Calu3 (cell line): ENCODE data around the gene UGT1A1. TPM values are rescaled to one million over a fixed set of nuclear protein-coding genes. Genes with fewer than 3 reads are reported as not detected.

Experiments
- BruUV-seq: library from RNA; stranded (reverse); fragments of 400-500 nt; replicated peaks from 2 replicates; lab custom pipeline; 2021; lab: Mats Ljungman, UMichigan
- CTCF ChIA-PET: fragments of 300-600 bp; sonication (Branson Sonifier 250); formaldehyde crosslinking; loops from one replicate; lab custom pipeline; 2022; ENCODE audit warnings: antibody characterized with exemption; lab: Charles Lee
- DNase-seq: peaks from one replicate; pipeline ENCODE4 v3.0.0; 2022
- H3K27ac Mint-ChIP-seq: one replicate; pipeline ENCODE4 v1.8.0; 2022; ENCODE audit warnings: mixed read lengths; ENCODE audit not compliant: unreplicated experiment
- H3K27me3 Mint-ChIP-seq: one replicate; pipeline ENCODE4 v1.8.0; 2022; ENCODE audit warnings: mixed read lengths; ENCODE audit not compliant: unreplicated experiment
- H3K36me3 Mint-ChIP-seq: one replicate; pipeline ENCODE4 v1.8.0; 2022; ENCODE audit warnings: mild to moderate bottlenecking, moderate library complexity, mixed read lengths; ENCODE audit not compliant: insufficient read depth, unreplicated experiment
- H3K4me1 Mint-ChIP-seq: one replicate; pipeline ENCODE4 v1.8.0; 2022; ENCODE audit warnings: mild to moderate bottlenecking, low read depth, mixed read lengths; ENCODE audit not compliant: unreplicated experiment
- H3K4me3 Mint-ChIP-seq: one replicate; pipeline ENCODE4 v1.8.0; 2022; ENCODE audit warnings: mild to moderate bottlenecking, low read depth, moderate library complexity, mixed read lengths; ENCODE audit not compliant: unreplicated experiment
- H3K9me3 Mint-ChIP-seq: one replicate; pipeline ENCODE4 v1.8.0; 2022; ENCODE audit warnings: low read depth, mixed read lengths; ENCODE audit not compliant: unreplicated experiment
- intact Hi-C: fragments of 100-400 bp; cut with micrococcal nuclease; formaldehyde crosslinking; loops from one replicate; pipeline ENCODE4 v1.10.0; 2022; ENCODE audit not compliant: unreplicated experiment
- total RNA-seq: library from RNA; stranded (reverse); gene quantifications from 2 replicates; pipeline ENCODE4 v1.2.3, GENCODE V29; 2022
- TF ChIP-seq, protein P1 (sequence below): fragments of 200-600 bp; IDR thresholded peaks from one replicate; pipeline ENCODE4 v1.8.0; 2022; ENCODE audit warnings: antibody characterized with exemption; ENCODE audit not compliant: unreplicated experiment

UGT1A1 gene
- total RNA-seq, 1 experiment from 2014 or later: 26.7 TPM

DNA sequence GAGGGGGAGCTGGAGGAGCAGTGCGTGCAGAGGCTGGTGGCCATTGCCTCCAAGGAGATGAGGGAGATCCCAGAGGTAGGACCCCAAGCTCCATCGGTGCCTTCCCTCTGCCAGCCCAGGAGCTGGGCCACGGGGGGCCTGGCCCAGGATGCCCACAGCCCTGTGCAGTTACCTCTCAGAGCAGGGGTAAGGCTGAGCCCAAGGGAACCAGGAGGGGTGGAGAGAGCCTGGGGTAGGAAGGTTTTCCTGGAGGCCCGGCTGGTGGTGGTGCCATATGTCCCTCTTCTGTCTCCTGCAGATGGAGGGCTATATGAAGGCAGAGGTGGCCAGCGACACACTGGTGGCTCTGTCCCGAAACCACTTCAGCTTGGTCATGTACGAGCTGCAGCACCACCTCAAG is 29.5 kb downstream of the UGT1A1 start:
- peaks cover 6% of the 10 kb centered on the region for H3K9me3 Mint-ChIP-seq
- BruUV-seq: no TSS peak
- H3K36me3 Mint-ChIP-seq: peaks cover 6% of the 10 kb centered on the region
- peaks cover 10% of the 10 kb centered on the region for H3K27me3 Mint-ChIP-seq
- H3K4me1 Mint-ChIP-seq: no peaks in the 10 kb centered on the region
- CTCF ChIA-PET: no interaction called here
- no peak overlapping the region for H3K4me3 Mint-ChIP-seq
- intact Hi-C loops: no loop called here
- no peak for DNase-seq
- TF ChIP-seq, protein P1, sequence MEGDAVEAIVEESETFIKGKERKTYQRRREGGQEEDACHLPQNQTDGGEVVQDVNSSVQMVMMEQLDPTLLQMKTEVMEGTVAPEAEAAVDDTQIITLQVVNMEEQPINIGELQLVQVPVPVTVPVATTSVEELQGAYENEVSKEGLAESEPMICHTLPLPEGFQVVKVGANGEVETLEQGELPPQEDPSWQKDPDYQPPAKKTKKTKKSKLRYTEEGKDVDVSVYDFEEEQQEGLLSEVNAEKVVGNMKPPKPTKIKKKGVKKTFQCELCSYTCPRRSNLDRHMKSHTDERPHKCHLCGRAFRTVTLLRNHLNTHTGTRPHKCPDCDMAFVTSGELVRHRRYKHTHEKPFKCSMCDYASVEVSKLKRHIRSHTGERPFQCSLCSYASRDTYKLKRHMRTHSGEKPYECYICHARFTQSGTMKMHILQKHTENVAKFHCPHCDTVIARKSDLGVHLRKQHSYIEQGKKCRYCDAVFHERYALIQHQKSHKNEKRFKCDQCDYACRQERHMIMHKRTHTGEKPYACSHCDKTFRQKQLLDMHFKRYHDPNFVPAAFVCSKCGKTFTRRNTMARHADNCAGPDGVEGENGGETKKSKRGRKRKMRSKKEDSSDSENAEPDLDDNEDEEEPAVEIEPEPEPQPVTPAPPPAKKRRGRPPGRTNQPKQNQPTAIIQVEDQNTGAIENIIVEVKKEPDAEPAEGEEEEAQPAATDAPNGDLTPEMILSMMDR: no peak
- H3K27ac Mint-ChIP-seq: no peak overlapping the region

DNA sequence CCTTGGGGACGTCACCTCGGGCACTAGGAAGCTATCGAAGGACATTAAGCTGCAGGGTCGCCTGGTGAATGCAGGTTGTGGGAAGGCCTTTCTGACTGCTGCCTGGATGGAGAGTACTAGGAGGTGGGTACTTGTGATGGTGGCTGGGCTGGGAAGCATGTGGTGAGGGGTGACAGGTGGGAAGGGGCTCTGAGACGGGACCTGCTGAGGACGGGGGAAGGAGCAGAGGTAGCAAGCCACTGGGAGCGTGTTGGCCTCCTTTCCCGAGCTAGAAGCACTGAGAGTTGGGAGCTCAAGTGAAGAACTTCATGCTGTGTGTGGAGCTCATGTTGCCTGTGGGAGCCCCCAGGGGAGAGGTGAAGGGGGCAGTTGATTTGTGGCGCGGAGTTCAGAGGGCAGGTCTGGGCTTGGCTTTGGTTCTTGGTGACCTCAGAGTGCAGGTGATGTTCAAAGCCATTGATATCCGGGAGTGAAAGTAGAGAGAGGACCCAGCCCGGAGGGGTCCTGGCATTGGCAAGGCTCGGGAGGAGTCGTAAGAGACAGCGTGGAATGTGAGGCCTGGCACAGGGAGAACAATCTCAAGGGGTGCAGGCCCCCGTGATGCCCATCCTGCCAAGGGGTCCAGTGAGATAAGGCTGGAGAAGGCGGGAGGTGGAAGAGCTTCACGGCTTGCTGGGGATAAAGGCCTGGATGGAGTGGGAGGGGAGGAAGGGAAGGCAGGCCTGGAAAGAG is 31.2 kb downstream of the UGT1A1 start:
- peaks cover 10% of the 10 kb centered on the region for H3K27me3 Mint-ChIP-seq
- no peak overlapping the region for H3K4me3 Mint-ChIP-seq
- H3K4me1 Mint-ChIP-seq: no peaks in the 10 kb centered on the region
- DNase-seq: no peak
- CTCF ChIA-PET: interaction anchor here (1.0 kb wide), 1 partner anchor 224 kb away, joined by 18 read pairs; no protein-coding TSS in a partner anchor
- TF ChIP-seq, protein P1: no peak
- intact Hi-C loops: no loop called here
- H3K27ac Mint-ChIP-seq: no peak overlapping the region
- peaks cover 6% of the 10 kb centered on the region for H3K36me3 Mint-ChIP-seq
- no TSS peak for BruUV-seq
- H3K9me3 Mint-ChIP-seq: peaks cover 2% of the 10 kb centered on the region

DNA sequence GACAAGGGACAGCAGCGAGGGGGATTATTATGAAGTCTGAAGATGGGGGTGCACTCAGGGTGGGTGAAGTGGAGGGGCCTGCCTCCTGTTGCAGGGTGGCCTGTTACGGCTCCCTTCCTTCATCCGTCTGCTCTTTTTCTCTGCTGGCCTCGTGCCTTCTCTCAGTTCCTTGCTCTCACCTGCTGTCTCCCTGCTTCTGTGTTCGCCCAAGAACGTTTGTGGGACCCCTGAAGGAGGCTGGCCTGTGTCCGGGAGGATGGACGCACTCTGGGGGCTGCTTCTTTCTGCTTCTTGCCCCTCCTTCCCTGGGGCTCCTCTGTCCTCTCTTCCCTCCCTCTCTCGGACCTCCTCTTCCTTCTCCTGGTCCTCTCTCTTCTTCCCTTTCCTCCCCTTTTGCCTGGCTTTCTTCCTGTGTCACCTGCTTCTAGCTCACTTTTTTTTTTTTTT is 31.8 kb downstream of the UGT1A1 start:
- Mint-ChIP-seq H3K27me3 (peaks cover 10% of the 10 kb centered on the region), H3K4me3 (no peak overlapping the region), H3K4me1 (no peaks in the 10 kb centered on the region), H3K36me3 (peaks cover 6% of the 10 kb centered on the region), H3K27ac (no peak overlapping the region), H3K9me3 (no peaks in the 10 kb centered on the region)
- CTCF ChIA-PET: no interaction called here
- no TSS peak for BruUV-seq
- TF ChIP-seq, protein P1: no peak
- intact Hi-C loops: no loop called here
- no peak for DNase-seq

DNA sequence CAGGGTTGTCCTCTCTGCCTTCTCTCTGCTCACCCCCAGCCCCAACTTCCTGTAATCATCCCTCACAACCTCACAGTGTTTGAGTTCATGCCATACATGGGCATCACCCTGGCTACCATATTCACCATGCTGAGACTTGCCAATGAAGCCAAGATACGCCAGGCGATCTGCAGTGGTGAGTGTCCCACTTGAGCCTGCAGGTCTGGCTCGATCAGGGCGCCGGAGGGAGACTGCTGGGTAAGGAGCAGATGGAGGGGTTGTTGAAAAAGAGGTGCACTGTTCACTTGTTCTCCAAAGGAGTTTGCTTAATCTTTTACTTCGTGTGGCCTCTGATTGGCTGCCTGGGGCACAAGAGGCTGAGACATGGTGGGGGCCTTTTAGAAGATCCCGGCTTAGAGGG is 32.6 kb downstream of the UGT1A1 start:
- TF ChIP-seq, protein P1: no peak
- Mint-ChIP-seq H3K4me3 (no peak overlapping the region), H3K9me3 (no peaks in the 10 kb centered on the region), H3K36me3 (peaks cover 6% of the 10 kb centered on the region), H3K27me3 (peaks cover 10% of the 10 kb centered on the region), H3K27ac (no peak overlapping the region), H3K4me1 (no peaks in the 10 kb centered on the region)
- no peak for DNase-seq
- intact Hi-C loops: no loop called here
- no TSS peak for BruUV-seq
- CTCF ChIA-PET: no interaction called here
